Loucy (cell line): ENCODE results near the gene SF3A1.

Experiments
- H2AFZ ChIP-seq: fragments of 200-600 bp; sonication (generic); 2 replicates; pipeline ENCODE4 v1.6.0; 2016; ENCODE audit warnings: antibody characterized with exemption, mild to moderate bottlenecking, low read length, moderate library complexity
- H3F3A ChIP-seq: fragments of 200-600 bp; 2 replicates; pipeline ENCODE4 v1.6.0; 2016; ENCODE audit warnings: antibody characterized with exemption, low read depth, mild to moderate bottlenecking
- H3K27me3 ChIP-seq: fragments of 200-600 bp; sonication (generic); 2 replicates; pipeline ENCODE4 v1.6.1; 2014; ENCODE audit warnings: low read length, mild to moderate bottlenecking; ENCODE audit not compliant: insufficient read depth, poor library complexity, severe bottlenecking
- H3K36me3 ChIP-seq: fragments of 200-600 bp; sonication (generic); 2 replicates; pipeline ENCODE4 v1.6.1; 2016; ENCODE audit warnings: low read length; ENCODE audit not compliant: insufficient read depth
- H3K4me1 ChIP-seq: fragments of 200-600 bp; sonication (generic); 2 replicates; pipeline ENCODE4 v1.5.1; 2014; ENCODE audit warnings: low read length, mild to moderate bottlenecking; ENCODE audit not compliant: insufficient read depth, poor library complexity, severe bottlenecking
- H3K4me2 ChIP-seq: fragments of 200-600 bp; sonication (generic); 2 replicates; pipeline ENCODE4 v1.6.0; 2014; ENCODE audit warnings: antibody characterized with exemption, low read length, low read depth, mild to moderate bottlenecking; ENCODE audit not compliant: poor library complexity, severe bottlenecking
- H3K4me3 ChIP-seq: fragments of 200-600 bp; sonication (generic); 2 replicates; pipeline ENCODE4 v1.5.1; 2014; ENCODE audit warnings: low read length, mild to moderate bottlenecking, mixed read lengths; ENCODE audit not compliant: poor library complexity, severe bottlenecking
- H3K79me2 ChIP-seq: fragments of 200-600 bp; sonication (generic); 2 replicates; pipeline ENCODE4 v1.6.1; 2014; ENCODE audit warnings: low read length; ENCODE audit not compliant: insufficient read depth
- H3K9ac ChIP-seq: fragments of 200-600 bp; sonication (generic); 2 replicates; pipeline ENCODE4 v1.6.0; 2014; ENCODE audit warnings: mild to moderate bottlenecking, low read depth, low read length, moderate library complexity; ENCODE audit not compliant: poor library complexity, severe bottlenecking
- H3K9me2 ChIP-seq: fragments of 200-600 bp; sonication (generic); replicated peaks from 2 replicates; pipeline ENCODE4 v1.6.1; 2016; ENCODE audit warnings: low read depth, low read length, mixed read lengths
- H3K9me3 ChIP-seq: fragments of 200-600 bp; sonication (generic); 2 replicates; pipeline ENCODE4 v1.6.1; 2014; ENCODE audit warnings: mild to moderate bottlenecking, antibody characterized with exemption, low read length, low read depth; ENCODE audit not compliant: insufficient read depth
- H4K20me1 ChIP-seq: fragments of 200-600 bp; sonication (generic); 2 replicates; pipeline ENCODE4 v1.6.0; 2014; ENCODE audit warnings: antibody characterized with exemption, low read length, mild to moderate bottlenecking; ENCODE audit not compliant: insufficient read depth, poor library complexity, severe bottlenecking
- CTCF ChIP-seq: fragments of 200-600 bp; sonication (generic); conservative IDR thresholded peaks from 2 replicates; pipeline ENCODE4 v1.5.1; 2014; ENCODE audit warnings: mild to moderate bottlenecking, antibody characterized with exemption, low read length
- EZH2phosphoT487 ChIP-seq: fragments of 200-600 bp; IDR thresholded peaks from 2 replicates; pipeline ENCODE4 v1.6.1; 2018; ENCODE audit warnings: antibody characterized with exemption, mild to moderate bottlenecking, moderate library complexity, borderline replicate concordance

SF3A1 gene

GRCh38 chr22:30286813-30287647, 69.7 kb downstream of the SF3A1 start:
- Histone ChIP-seq H3F3A (0 out of 2 replicates have a peak, but pooled peaks cover 8% of the 10 kb centered on the region), H3K27me3 (no peaks in the 10 kb centered on the region), H3K4me1 (peaks cover 49% of the 10 kb centered on the region), H3K9ac (no peak overlapping the region), H3K4me2 (no peak overlapping the region), H3K9me2 (no peaks in the 10 kb centered on the region), H2AFZ (no peak overlapping the region), H4K20me1 (no peaks in the 10 kb centered on the region), H3K36me3 (peaks cover 10% of the 10 kb centered on the region; the same call in 1 of the 2 replicates), H3K79me2 (peaks cover 9% of the 10 kb centered on the region), H3K4me3 (no peak overlapping the region), H3K9me3 (no peaks in the 10 kb centered on the region)
- TF ChIP-seq EZH2phosphoT487 = no peak
- TF ChIP-seq CTCF = peak; percentile 83

GRCh38 chr22:30286331-30286730, 70.4 kb downstream of the SF3A1 start:
- Histone ChIP-seq H3K9ac (no peak overlapping the region), H4K20me1 (no peaks in the 10 kb centered on the region), H3K9me3 (no peaks in the 10 kb centered on the region), H3K79me2 (peaks cover 9% of the 10 kb centered on the region), H3K36me3 (peaks cover 4% of the 10 kb centered on the region; the same call in 1 of the 2 replicates), H3K27me3 (no peaks in the 10 kb centered on the region), H3K4me3 (no peak overlapping the region), H3F3A (0 out of 2 replicates have a peak, but pooled peaks cover 8% of the 10 kb centered on the region), H3K4me2 (no peak overlapping the region), H3K4me1 (peaks cover 46% of the 10 kb centered on the region), H2AFZ (no peak overlapping the region), H3K9me2 (no peaks in the 10 kb centered on the region)
- TF ChIP-seq CTCF (no peak), EZH2phosphoT487 (no peak)

- no peak for TF ChIP-seq EZH2phosphoT487
- TF ChIP-seq CTCF = no peak
- H2AFZ ChIP-seq = no peak overlapping the region
- no peaks in the 10 kb centered on the region for H3K27me3 ChIP-seq
- peaks cover 9% of the 10 kb centered on the region for H3K79me2 ChIP-seq
- H3K4me2 ChIP-seq = no peak overlapping the region
- H3K9me3 ChIP-seq = no peaks in the 10 kb centered on the region
- no peaks in the 10 kb centered on the region for H3K9me2 ChIP-seq
- no peaks in the 10 kb centered on the region for H3K36me3 ChIP-seq
- H3K4me1 ChIP-seq = peaks cover 41% of the 10 kb centered on the region
- no peak overlapping the region for H3K4me3 ChIP-seq
- no peak overlapping the region for H3K9ac ChIP-seq
- H4K20me1 ChIP-seq = no peaks in the 10 kb centered on the region
- 0 out of 2 replicates have a peak, but pooled peaks cover 8% of the 10 kb centered on the region for H3F3A ChIP-seq
Measured at GRCh38 chr22:30285846-30286200, 70.9 kb downstream of the SF3A1 start.
